PC-9 (cell line): ENCODE measurements around the gene SGK1.

Experiments
- CTCF ChIP-seq: fragments of 200-600 bp; sonication (generic); conservative IDR thresholded peaks from 2 replicates; pipeline ENCODE4 v1.6.1; 2017; ENCODE audit warnings: mixed run types, antibody characterized with exemption, mild to moderate bottlenecking, moderate library complexity
- EZH2 ChIP-seq: fragments of 200-600 bp; sonication (generic); IDR thresholded peaks from 2 replicates; pipeline ENCODE4 v1.8.0; 2017; ENCODE audit warnings: antibody characterized with exemption, low read depth

- TF ChIP-seq CTCF (no peak), EZH2 (no peak)
Measured at GRCh38 chr6:134291156-134291555, 26.8 kb downstream of the SGK1 start.
